Bronchial epithelial cell (primary cell): Measurements from ENCODE around the gene LRMDA. TPM values are rescaled to one million over a fixed set of nuclear protein-coding genes. Genes with fewer than 3 reads are reported as not detected.
A peak's percentile ranks its signal among the peaks of the same experiment; 100 is the strongest.

Experiments used
- DNase-seq: peaks from one replicate; pipeline ENCODE4 v3.0.0-alpha.2; 2010; ENCODE audit warnings: low read depth
- FAIRE-seq: peaks from 2 replicates; lab custom pipeline; 2011; peaks lifted over from hg19 to GRCh38; lab: Jason Lieb, UNC
- H3K27me3 ChIP-seq: 2 replicates; pipeline ENCODE4 v1.5.1; 2011; ENCODE audit warnings: low read length; ENCODE audit not compliant: control insufficient read depth, insufficient read depth
- H3K36me3 ChIP-seq: 2 replicates; pipeline ENCODE4 v1.5.1; 2011; ENCODE audit warnings: low read length; ENCODE audit not compliant: control insufficient read depth, insufficient read depth
- H3K4me3 ChIP-seq: 2 replicates; pipeline ENCODE4 v1.5.1; 2011; ENCODE audit warnings: mild to moderate bottlenecking, low read depth, low read length, control low read depth
- total RNA-seq: library from RNA; depleted of rRNA; stranded (reverse); fragments of >200 nt; gene quantifications from 2 replicates; pipeline ENCODE4 v1.2.1, GENCODE V29; 2014
- TF ChIP-seq, protein P1 (sequence below): IDR thresholded peaks from 2 replicates; pipeline ENCODE4 v1.5.1; 2011; ENCODE audit warnings: mild to moderate bottlenecking, moderate library complexity, low read length, control low read depth, inconsistent platforms; ENCODE audit not compliant: insufficient read depth, severe bottlenecking

Gene LRMDA
- total RNA-seq: 1.6 and 3.1 TPM in 2 replicates

DNA sequence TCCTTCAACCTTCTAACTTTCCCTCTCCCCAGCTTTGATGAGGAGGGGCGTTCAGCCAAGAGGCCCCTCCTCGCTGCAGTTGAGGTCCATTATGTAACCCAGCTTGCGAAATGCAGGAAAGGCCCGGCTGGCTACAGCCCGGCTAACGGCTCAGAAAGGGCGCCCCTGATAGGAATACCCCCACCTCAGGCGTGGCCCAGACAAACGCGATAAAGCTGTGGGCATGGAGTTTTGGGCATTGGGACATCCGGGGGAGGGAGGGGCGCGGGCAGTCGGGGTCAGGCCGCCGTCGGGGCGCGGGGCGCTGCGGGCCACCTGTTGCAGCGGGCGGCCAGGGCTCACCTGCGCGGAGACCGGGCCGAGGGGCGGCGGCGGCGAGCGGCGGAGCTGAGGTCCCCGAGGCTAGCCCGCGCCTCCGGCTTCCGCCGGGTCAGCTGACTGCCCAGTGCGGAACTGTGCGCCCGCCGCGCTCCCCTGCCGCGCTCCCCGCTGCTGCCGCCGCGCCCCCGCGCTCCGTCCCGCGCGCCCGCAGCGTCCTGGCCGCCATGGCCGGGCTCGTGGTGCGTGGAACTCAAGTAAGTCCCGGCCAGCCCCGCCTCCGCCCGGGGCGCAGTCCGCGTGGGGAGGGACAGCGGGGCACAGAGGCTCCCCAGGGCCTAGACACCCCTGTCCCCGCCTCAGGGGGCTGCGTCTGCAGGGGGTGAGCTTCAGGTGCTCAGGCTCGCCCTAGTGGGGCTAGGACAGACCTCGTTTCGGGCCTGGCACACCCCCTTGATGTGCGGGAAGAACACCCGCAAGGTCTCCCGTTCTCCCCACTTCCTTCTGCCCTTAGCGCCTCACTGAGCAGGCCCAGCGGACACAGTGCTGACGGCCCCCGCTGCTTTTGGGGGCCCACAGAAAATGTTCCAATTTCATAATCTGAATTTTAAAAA is at the start of gene LRMDA:
Gene LRMDA (plus strand): TSS at position 445 of the 932 bp plus-strand sequence.
- no peaks in the 10 kb centered on the region for H3K27me3 ChIP-seq
- no peaks in the 10 kb centered on the region for H3K36me3 ChIP-seq
- no peak for FAIRE-seq
- peak within 1 kb of the TSS; percentile 48 for H3K4me3 ChIP-seq
- TF ChIP-seq, protein P1, sequence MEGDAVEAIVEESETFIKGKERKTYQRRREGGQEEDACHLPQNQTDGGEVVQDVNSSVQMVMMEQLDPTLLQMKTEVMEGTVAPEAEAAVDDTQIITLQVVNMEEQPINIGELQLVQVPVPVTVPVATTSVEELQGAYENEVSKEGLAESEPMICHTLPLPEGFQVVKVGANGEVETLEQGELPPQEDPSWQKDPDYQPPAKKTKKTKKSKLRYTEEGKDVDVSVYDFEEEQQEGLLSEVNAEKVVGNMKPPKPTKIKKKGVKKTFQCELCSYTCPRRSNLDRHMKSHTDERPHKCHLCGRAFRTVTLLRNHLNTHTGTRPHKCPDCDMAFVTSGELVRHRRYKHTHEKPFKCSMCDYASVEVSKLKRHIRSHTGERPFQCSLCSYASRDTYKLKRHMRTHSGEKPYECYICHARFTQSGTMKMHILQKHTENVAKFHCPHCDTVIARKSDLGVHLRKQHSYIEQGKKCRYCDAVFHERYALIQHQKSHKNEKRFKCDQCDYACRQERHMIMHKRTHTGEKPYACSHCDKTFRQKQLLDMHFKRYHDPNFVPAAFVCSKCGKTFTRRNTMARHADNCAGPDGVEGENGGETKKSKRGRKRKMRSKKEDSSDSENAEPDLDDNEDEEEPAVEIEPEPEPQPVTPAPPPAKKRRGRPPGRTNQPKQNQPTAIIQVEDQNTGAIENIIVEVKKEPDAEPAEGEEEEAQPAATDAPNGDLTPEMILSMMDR: no peak
- no peak for DNase-seq

DNA sequence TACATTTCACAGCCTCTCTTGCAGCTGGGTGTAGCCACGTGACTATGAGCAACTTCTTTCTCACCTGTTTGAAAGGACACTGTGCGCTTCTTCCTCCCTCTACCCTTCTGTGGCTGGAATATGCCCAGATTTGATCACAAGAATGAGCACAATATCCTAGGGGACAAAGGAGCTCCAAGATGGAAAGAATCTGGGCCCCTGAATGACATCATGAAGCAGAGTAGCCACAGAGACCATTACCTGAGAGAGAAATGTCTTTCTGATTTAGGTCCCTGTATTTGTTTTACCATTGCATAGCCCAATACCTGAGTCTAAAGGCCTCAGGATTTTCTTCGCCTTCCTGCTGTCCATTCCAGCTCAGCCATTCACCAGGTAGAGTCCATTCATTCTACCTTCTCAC is 45.3 kb upstream of the LRMDA start:
- TF ChIP-seq, protein P1: no peak
- no peak for FAIRE-seq

DNA sequence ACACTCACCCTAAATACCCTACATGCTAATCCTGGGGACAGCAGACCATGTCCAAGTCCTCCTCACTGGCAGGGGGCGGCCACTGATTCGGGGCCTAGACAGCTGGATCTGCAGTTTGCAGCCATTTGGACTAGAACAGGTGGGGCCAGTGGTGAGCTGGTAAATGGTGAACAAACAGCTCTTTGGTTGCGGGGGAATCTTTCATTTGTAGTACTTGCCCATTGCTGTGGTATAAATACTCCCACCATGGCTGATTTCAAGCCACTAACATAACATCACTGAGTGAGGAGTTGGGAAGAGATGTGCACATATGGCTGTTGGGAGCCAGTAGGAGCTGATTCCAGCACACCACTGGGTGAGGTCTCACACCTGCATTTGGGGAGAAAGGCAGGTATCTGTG is 43.3 kb upstream of the LRMDA start:
- Histone ChIP-seq H3K4me3 (no peak overlapping the region), H3K36me3 (no peaks in the 10 kb centered on the region), H3K27me3 (no peaks in the 10 kb centered on the region)
- FAIRE-seq: peak; percentile 23
- no peak for DNase-seq
- TF ChIP-seq, protein P1: no peak

More for the DNA sequence above, 45.3 kb upstream of the LRMDA start:
- Histone ChIP-seq H3K4me3 (no peak overlapping the region), H3K36me3 (no peaks in the 10 kb centered on the region), H3K27me3 (no peaks in the 10 kb centered on the region)
- no peak for DNase-seq

DNA sequence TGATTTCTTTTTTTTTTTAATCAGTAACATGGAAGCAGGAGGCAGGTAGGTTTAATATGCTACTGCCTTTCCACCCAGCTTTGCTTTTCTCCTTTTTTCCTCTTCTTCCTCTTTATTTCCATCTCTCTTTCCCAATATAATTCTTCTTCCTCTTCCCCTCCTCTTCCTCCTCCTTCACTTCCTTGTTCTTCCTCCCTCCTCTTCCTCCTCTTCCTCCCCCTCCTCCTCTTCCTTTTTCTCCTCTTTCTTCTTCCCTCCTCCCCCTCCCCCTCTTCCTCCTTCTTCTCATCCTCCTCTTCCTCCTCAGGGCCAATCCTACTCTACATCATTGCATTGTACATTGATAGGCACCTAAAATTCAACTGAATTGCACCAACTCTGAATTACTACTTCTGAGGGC is 41.2 kb upstream of the LRMDA start:
- no peak for FAIRE-seq
- TF ChIP-seq, protein P1: no peak

DNA sequence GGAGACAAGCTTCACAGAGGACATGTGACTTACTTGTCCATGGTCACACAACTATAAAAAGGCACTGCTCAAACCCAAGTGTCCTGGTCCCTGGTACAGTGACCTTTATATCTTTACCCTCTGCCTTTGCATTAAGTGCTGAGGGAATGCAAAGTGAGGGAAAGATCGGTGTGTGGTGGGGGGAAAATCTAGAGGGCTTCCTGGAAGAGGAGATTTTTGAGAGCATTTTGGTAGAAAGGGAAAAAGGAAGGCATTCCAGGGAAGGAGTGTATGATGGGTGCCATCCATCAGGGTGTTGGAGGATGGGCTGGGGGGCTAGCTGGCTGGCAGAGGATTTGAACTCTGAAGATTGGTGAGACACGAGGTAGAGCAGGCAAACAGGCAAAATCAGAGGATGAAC is 39.2 kb upstream of the LRMDA start:
- no peak for FAIRE-seq
- no peaks in the 10 kb centered on the region for H3K27me3 ChIP-seq
- DNase-seq: no peak
- H3K4me3 ChIP-seq: no peak overlapping the region
- TF ChIP-seq, protein P1: no peak
- no peaks in the 10 kb centered on the region for H3K36me3 ChIP-seq

More for the DNA sequence above, 41.2 kb upstream of the LRMDA start:
- no peak for DNase-seq
- no peak overlapping the region for H3K4me3 ChIP-seq
- H3K36me3 ChIP-seq: no peaks in the 10 kb centered on the region
- no peaks in the 10 kb centered on the region for H3K27me3 ChIP-seq
